Suprapubic skin (tissue), 4 donors: ENCODE results near the gene MCOLN2. TPM values are rescaled to one million over a fixed set of nuclear protein-coding genes. Genes with fewer than 3 reads are reported as not detected.

ENCODE experiments used
- DNase-seq, 2 donors: peaks; one replicate each; pipeline ENCODE4 v3.0.0-alpha.2; 2019; ENCODE audit warnings: low spot score in 2 of 2
- H3K27ac ChIP-seq: fragments of 200-600 bp; sonication (generic); one replicate; pipeline ENCODE4 v1.5.1; 2019
- H3K27me3 ChIP-seq: fragments of 200-600 bp; sonication (generic); one replicate; pipeline ENCODE4 v1.5.1; 2019
- H3K36me3 ChIP-seq: fragments of 200-600 bp; sonication (generic); one replicate; pipeline ENCODE4 v1.5.1; 2019
- H3K4me1 ChIP-seq: fragments of 200-600 bp; sonication (generic); one replicate; pipeline ENCODE4 v1.5.1; 2019
- H3K4me3 ChIP-seq: fragments of 200-600 bp; sonication (generic); one replicate; pipeline ENCODE4 v1.5.1; 2019; ENCODE audit warnings: mild to moderate bottlenecking
- H3K9me3 ChIP-seq: fragments of 200-600 bp; sonication (generic); one replicate; pipeline ENCODE4 v1.5.1; 2019
- CTCF ChIP-seq, 2 donors: fragments of 200-600 bp in 1 of 2; fragments of 450-650 bp in 1 of 2; sonication (generic) in 1 of 2; IDR thresholded peaks; one replicate each; pipeline ENCODE4 v1.5.1; 2016 to 2019; ENCODE audit warnings: antibody characterized with exemption in 2 of 2, mild to moderate bottlenecking in 1 of 2, moderate library complexity in 1 of 2
- EP300 ChIP-seq: sonication (generic); formaldehyde crosslinking; IDR thresholded peaks from one replicate; pipeline ENCODE4 v1.6.1; 2017; ENCODE audit warnings: antibody characterized with exemption
- POLR2A ChIP-seq, 2 donors: fragments of 450-650 bp; IDR thresholded peaks; one replicate each; pipeline ENCODE4 v1.6.1; 2017; ENCODE audit warnings: antibody characterized with exemption in 2 of 2, mild to moderate bottlenecking in 2 of 2, moderate library complexity in 2 of 2
- POLR2AphosphoS5 ChIP-seq, 3 donors: sonication (generic); formaldehyde crosslinking; IDR thresholded peaks; one replicate each; pipeline ENCODE4 v1.6.1; 2017; ENCODE audit warnings: antibody characterized with exemption in 3 of 3
- WGBS: methylation state at CpG from one replicate; pipeline ENCODE4 v1.1.5; 2018; 5-methylcytosine and 5-hydroxymethylcytosine counted together
- total RNA-seq, 4 donors: library from RNA; depleted of rRNA; stranded (reverse); fragments of >200 nt; gene quantifications; one replicate each; pipeline ENCODE4 v1.1.0, GENCODE V29; 2016

Gene MCOLN2
- total RNA-seq, 4 donors from 2014 or later: 0.72 to 9.8 (median 2.7) TPM

- no peaks in the 10 kb centered on the region for H3K36me3 ChIP-seq
- DNase-seq: no peak
- H3K4me1 ChIP-seq: no peaks in the 10 kb centered on the region
- 86% methylated on average over 2 of the region's 2 CpGs for WGBS
- no peak overlapping the region for H3K27ac ChIP-seq
- H3K27me3 ChIP-seq: no peaks in the 10 kb centered on the region
- no peak for TF ChIP-seq EP300
- no peak overlapping the region for H3K4me3 ChIP-seq
- H3K9me3 ChIP-seq: no peaks in the 10 kb centered on the region
These were observed 66.1 kb downstream of the MCOLN2 start for GRCh38 chr1:84930831-84931230.

GRCh38 chr1:84930329-84930728, 66.6 kb downstream of the MCOLN2 start:
- 80% methylated on average over 4 of the region's 4 CpGs for WGBS
- Histone ChIP-seq H3K4me1 (no peaks in the 10 kb centered on the region), H3K9me3 (no peaks in the 10 kb centered on the region), H3K27ac (no peak overlapping the region), H3K27me3 (no peaks in the 10 kb centered on the region), H3K36me3 (no peaks in the 10 kb centered on the region), H3K4me3 (no peak overlapping the region)
- DNase-seq: no peak
- TF ChIP-seq POLR2A (IDR thresholded peaks at IDR 0.05) (no peak), POLR2AphosphoS5 (IDR thresholded peaks at IDR 0.05) (no peak), CTCF (IDR thresholded peaks at IDR 0.05) (no peak), EP300 (no peak)

- no peak for TF ChIP-seq CTCF (IDR thresholded peaks at IDR 0.05)
- no peak for TF ChIP-seq POLR2AphosphoS5 (IDR thresholded peaks at IDR 0.05)
- no peak for TF ChIP-seq EP300
- no peak for TF ChIP-seq POLR2A (IDR thresholded peaks at IDR 0.05)
These were observed 67.3 kb downstream of the MCOLN2 start for GRCh38 chr1:84929581-84929980.

GRCh38 chr1:84928979-84929378, 67.9 kb downstream of the MCOLN2 start:
- no peak overlapping the region for H3K27ac ChIP-seq
- H3K4me3 ChIP-seq: no peak overlapping the region
- TF ChIP-seq CTCF (IDR thresholded peaks at IDR 0.05): no peak
- TF ChIP-seq EP300: no peak
- no peak for TF ChIP-seq POLR2A (IDR thresholded peaks at IDR 0.05)
- no peak for TF ChIP-seq POLR2AphosphoS5 (IDR thresholded peaks at IDR 0.05)
- no peaks in the 10 kb centered on the region for H3K36me3 ChIP-seq
- 72% methylated on average over 4 of the region's 4 CpGs for WGBS
- no peaks in the 10 kb centered on the region for H3K9me3 ChIP-seq
- H3K27me3 ChIP-seq: no peaks in the 10 kb centered on the region
- no peak for DNase-seq
- H3K4me1 ChIP-seq: no peaks in the 10 kb centered on the region

More at GRCh38 chr1:84929581-84929980, 67.3 kb downstream of the MCOLN2 start:
- no peaks in the 10 kb centered on the region for H3K4me1 ChIP-seq
- H3K4me3 ChIP-seq: no peak overlapping the region
- no peak overlapping the region for H3K27ac ChIP-seq
- no peaks in the 10 kb centered on the region for H3K36me3 ChIP-seq
- H3K27me3 ChIP-seq: no peaks in the 10 kb centered on the region
- 68% methylated on average over 1 of the region's 1 CpG for WGBS
- H3K9me3 ChIP-seq: no peaks in the 10 kb centered on the region
- DNase-seq: no peak

GRCh38 chr1:84923317-84923716, 73.6 kb downstream of the MCOLN2 start:
- Histone ChIP-seq H3K4me3 (no peak overlapping the region), H3K9me3 (no peaks in the 10 kb centered on the region), H3K27me3 (no peaks in the 10 kb centered on the region), H3K4me1 (no peaks in the 10 kb centered on the region), H3K27ac (no peak overlapping the region), H3K36me3 (no peaks in the 10 kb centered on the region)
- WGBS: 76% methylated on average over 3 of the region's 3 CpGs
- TF ChIP-seq EP300 (no peak), POLR2AphosphoS5 (IDR thresholded peaks at IDR 0.05) (no peak)
- DNase-seq: no peak

GRCh38 chr1:84920159-84920558, 76.8 kb downstream of the MCOLN2 start:
- Histone ChIP-seq H3K4me1 (no peaks in the 10 kb centered on the region), H3K27ac (no peak overlapping the region), H3K4me3 (no peak overlapping the region), H3K36me3 (no peaks in the 10 kb centered on the region), H3K27me3 (no peaks in the 10 kb centered on the region), H3K9me3 (no peaks in the 10 kb centered on the region)
- no peak for TF ChIP-seq CTCF (IDR thresholded peaks at IDR 0.05)
- no peak for TF ChIP-seq EP300
- no peak for TF ChIP-seq POLR2AphosphoS5 (IDR thresholded peaks at IDR 0.05)
- no peak for TF ChIP-seq POLR2A (IDR thresholded peaks at IDR 0.05)
- 93% methylated on average over 1 of the region's 1 CpG for WGBS
- DNase-seq: no peak
